ENCODE results near the gene PPP1R11. TPM values are rescaled to one million over a fixed set of nuclear protein-coding genes. Genes with fewer than 3 reads are reported as not detected.

Gene PPP1R11
- polyA plus RNA-seq, 1 donor, result 31.0 TPM

DNA sequence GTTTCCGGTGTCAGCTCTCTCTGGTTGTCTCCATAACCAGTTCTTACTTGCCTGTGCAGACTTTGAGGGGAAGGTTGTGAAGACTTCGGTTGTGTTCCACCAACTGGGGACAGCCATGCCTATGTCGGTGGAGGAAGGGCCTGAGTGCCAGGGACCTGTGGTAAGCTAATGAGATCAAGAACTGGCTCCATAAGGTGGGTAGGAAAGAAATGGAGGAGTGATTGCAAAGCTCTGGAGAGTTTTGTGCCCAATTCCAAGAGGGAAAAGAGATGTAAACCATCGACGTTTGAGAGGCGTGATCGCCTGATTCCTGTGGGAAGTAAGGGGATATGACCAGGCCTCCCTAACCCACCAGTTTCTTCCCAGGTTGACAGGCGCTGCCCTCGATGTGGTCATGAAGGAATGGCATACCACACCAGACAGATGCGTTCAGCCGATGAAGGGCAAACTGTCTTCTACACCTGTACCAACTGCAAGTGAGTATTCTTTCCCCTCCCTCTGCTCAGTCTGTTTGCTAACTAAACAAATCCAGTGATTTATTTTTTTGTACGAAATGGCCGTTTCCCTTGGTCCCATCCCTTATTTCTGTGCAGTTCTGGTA, 5.0 kb upstream of the PPP1R11 start:
- peak; percentile 34 for DNase-seq

DNA sequence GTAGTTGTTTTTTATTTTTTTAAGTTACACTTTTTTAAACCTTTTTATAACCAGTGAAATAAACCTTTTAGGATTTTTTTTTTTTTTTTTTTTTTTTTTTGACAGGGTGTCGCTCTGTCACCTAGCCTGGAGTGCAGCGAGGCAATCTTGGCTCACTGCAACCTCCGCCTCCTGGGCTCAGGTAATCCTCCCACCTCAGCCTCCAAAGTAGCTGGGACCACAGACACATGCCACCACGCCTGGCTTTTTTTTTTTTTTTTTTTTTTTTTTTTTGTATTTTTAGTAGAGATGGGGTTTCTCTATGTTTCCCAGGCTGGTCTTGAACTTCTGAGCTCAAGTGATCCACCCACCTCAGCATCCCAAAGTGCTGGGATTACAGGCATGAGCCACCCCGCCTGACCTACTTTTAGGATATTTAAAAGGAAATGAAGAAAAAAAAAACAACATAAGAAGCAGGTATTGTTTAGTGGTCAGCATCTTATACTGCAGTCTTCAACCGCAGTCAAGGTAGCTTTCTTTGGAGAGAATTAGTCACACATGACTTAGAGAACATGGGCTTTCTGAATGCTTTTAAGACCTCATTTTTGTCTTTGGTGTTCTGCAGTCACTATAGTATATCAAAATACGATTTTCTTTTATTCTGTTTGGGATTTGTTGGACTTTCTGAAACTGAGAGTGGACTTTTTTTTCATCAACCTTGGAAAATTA, 4.4 kb upstream of the PPP1R11 start:
- no peak for DNase-seq

DNA sequence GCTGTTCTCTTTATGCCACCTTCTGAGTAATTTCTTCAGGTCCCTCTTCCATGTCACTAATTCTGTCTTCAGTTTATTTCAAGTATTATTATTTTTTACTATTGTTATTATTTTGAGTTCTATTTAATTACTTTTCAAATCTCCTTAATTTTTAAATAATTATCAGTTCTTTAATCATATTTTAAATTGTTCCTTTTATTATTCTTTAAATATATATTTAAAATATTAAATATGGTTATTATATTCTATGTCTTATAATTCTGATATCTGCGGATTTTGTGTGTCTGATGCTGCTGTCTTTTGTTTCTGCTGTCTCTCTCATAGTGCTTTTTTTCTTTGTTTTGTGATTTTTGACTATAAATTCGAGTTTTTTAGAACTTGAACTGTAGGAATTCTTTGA, 3.7 kb upstream of the PPP1R11 start:
- no peak for DNase-seq

DNA sequence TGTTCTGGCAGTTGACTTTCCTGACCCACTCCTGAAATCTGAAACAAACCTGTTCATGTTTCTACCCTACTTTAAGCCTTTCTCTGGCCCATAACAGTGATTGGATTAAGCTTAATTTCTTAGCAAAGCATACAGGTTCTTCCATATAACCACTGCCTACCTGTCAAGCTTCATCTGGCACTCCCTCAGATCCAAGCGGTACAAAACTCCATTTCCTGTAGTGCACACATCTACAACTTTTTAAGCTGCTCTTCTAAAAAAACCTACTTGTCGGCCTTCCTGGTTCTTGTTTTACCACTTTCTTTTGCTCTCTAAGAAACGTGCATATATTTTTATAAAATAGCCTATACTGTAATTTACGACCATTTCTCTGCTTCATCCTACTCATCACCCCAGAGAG, 916 bp upstream of the PPP1R11 start:
- DNase-seq, result no peak

DNA sequence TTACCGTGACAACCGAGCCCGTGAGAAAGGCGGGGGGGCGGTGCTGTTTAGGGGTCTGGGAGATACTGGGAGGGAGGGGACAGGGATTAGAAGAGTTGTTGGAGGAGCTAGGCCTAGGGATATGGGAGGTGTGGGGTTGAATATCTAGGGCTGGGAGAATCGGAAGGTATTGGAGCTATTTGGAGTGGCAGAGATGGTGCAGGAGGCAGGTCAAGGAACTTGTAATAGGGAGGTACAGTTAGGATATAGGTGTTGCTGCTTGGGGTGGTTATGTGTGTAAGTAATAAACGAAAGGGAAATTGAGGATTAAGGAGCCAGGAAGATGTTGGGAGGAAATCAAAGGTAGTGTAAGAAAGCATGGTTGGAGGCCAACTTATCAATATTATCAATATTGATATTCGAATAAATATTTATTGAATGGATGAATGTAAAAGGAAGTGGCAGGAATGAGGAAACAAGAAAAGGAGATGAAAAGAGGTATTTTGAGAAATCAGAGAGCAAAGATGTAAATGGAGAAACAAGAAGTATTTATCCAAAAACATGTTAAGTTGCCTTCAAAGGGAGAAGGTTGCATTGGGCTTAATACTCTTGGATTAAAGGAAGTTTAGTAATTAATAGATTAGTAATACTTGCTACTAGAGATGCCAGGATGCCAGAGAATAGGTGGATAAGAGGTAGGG, 602 bp downstream of the PPP1R11 start:
- DNase-seq, result no peak

DNA sequence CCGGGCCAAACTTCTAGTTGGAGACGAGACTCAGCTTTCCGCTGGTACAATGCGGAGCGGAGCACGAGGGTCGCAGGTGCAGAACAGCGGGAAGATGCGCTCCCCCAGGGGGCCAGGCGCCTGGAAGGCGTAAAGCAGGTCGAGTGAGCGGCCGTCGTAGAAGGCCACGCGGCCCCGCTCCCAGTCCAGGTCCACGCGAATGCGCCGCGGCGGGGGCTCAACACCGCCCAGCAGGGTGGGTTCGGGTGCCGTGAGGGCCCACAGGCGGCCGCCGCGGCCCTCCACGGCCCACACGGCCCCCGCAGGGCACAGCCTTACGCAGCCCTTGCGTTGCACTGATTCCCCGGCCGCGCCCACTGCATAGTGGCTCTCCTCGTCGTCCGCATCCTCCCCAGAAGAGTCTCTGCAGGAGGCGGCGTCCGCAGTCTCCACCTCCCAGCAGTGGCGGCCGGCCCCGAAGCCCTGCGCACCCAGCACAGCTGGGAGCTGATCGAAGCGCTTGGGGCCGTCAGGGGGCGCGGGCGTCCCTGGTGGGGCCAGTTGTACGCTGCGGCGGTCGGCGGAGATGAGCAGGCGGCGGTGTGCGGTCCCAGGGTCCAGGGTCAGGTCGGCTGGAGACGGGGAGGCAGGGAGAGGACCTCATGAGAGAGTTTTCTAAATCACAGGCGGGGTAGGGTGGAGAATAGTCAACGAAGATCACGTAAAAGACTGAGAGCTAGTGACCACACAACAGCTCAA, 4.3 kb downstream of the PPP1R11 start:
- DNase-seq, result no peak

DNA sequence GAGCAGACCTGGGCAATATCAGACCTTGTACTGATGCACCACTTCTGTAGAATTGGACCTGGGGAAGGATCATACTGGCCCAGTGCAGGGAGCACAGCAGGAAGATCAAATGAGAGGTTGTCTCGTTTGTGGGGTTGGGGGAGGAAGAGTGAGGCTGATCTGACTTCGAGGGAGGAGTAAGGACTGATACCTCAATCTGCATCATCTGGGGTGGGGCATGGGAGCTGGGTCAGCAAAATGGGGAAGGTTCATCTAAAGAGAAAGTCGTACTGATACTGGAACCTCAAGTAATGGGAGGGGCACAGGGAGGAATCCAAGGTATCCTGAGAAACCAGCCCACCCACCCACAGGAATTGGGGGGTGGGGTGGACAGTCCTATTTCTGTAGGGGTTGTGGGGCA, 4.9 kb downstream of the PPP1R11 start:
- no peak for DNase-seq

DNA sequence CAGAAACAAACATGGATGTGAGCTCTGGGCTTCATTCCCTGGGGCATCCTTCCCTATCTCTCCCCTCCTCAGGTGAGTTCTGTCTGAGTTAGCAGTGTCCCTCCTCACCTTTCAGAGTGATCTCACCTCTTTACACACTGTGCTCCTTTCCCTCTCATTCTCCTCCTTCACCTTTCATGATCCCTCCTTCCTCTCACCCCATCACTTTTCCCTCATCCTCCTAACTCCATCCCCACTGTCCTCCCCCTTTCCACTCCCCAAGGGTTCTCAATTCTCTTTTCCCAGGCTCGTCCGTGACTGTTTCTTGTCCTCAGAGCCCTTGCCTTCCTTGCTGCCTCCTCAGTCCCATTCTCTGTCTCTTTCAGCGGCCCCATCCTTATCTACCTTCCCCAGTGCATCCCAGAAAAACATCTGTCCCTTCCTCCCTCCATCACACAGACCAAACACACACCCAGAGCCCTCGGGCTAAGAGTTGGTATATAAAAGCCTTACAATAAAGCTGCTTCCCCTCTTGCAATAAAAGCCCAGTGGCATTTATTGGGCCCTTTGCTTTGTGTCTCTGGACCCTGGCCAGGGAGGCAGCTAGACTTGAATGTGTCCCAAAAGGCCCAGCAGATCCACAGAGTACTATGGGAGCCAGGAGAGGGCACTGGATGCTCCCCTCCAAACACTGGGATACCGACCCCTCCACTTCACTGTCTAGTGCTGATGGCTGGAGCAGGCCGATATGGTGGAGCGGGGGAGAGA, 6.7 kb downstream of the PPP1R11 start:
- DNase-seq, result no peak

DNA sequence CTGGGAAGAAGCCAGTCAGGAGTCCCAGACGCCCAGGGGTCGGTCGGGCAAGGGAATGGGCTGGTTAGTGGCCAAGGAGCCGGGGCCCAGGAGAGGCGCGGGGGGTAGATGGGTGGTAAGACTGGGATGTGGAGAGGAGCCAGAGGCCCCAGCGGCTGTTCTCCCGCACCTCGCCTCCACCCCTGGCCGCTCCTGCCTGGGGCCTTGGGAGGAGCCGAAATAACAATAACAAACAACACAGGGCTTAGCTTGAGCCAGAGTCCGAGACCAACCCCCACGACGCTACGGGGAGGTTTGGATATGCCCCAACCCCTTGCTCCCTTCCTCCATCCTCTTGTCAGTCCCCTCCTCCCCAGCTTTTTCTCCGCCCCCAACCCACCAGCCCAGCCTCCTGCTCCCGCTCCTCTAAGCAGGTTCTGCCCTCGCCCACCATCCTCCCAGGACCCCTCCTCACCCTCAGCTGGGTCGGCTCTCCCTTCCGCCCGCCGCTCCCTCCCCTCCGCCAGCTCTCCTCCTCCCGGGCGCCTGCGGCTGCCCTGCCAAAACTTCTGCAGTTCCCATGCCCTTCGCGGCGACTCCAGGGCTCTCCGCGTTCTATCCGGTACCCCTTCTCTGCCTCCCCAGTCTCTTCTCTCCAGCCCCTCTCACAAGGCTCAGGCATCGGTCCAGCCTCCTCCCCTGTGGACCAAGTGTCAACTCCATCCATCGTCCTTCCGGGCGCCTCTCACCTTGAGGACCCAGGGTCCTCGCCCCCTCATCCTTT, 7.5 kb downstream of the PPP1R11 start:
- DNase-seq, result no peak

DNA sequence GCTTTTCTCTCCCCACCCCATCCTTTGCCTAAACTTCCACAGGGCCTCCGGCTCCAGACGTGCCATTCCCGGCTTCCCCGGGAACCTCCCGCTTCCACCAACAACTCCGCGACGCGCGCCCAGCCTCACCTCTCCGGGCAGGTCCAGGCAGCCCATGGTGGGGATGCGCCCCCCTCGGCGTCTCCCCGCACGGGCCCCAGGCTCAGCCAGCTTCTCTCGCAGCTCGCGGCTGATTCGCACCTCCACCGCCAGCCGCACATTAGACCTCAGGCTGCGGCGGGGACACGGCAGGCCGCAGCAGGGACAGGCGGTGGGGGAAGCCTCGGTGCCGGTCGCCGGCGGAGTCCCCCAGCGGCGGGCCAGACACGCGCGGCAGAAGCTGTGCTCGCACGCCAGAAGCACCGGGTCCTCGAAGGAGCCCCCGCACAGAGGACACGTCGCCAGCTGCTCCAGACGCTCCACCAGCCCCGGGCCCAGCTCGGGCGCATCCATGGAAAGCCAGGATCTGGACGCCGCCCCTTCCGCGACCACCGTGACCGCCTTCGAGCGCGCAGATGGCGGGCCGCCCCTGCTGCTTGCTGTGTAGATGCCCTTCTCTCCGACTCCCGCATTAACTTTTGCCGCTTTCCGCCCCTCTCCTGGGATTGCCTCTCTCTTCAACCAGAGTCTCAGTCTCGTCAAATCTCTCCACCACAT, 8.2 kb downstream of the PPP1R11 start, which contains the start of gene RNF39:
TSS of gene RNF39 (minus strand) at position 676 of the 696 bp plus-strand sequence. CDS start at position 492, 184 bp downstream.
- no peak for DNase-seq

DNA sequence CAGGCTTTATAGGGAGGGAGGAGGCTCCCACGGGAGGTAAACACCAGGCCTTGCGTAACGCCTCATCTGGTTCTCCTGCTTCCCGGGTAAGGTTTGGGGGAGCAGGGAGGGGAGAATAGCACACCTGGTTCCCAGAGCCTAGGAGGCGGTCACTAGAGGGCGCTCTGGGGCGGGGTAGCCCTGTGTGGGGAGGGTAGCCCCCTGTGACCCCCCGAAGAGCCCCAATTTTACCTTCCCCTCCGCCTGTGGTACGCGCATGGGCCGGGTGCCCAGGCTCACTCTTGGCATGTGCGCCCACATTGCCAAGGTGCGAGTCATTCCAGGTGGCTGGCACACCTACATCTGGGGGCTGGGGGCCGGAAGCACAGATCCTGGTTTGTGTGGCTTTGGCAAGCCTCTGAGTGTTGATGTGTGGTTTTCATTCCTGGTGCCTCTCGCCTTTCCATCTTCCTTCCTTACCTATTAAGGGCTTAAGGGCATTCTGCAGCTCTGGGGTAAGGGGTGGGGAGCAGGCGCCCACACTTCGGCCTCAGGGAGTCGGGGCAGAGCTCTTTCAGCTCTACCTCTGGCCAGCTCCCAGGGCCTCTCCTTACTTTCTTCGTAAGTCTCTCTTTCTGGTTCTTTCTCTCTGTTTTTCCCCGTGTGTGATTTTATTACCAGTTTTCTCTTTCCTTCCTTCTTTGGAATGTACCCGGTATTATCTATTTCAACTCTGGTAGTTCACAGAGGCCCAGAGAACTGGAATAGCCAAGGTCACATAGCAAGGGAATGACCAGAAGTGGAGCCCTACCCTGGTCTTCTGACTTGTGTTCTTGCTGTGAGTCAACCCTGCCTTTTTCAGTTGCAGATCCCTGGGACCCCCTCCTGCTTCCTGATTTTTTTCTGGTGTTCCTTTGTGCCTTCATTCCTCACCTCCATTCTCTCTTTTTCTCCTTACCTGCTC, 9.1 kb downstream of the PPP1R11 start:
- no peak for DNase-seq

DNA sequence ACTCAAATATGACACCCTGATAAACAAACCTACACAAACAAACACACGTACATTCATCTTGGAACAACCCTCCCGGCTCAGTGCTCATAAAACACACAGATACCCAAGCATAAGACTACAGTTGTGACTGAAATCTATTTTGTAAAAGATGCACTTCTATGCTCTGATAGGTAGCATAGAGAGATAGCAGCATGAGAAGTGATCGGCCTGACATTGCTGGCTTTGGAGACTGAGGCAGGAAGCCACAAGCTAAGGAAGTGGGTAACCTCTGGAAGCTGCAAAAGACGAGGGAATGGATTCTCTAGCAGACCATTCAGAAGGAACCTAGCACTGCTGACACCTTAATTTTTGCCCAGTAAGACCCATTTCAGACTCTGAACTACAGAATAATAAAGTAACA, 10.2 kb downstream of the PPP1R11 start:
- DNase-seq, result no peak

DNA sequence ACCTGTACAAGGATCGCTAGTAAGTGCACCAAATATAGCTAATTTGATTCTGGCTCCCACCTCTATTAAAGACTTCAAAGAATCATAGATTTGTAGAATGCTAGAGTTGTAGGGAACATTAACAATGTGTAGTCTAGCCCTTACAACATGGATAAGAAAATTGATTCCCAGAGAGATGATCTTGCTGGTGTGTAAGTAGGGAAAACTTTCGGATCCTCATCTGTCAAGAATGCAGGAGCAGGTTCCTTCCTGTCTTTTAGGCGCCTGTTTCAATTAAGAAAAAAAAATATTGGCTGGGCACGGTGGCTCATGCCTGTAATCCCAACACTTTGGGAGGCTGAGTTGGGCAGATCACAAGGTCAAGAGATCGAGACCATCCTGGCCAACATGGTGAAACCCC, 20.9 kb downstream of the PPP1R11 start:
- DNase-seq, result no peak

DNA sequence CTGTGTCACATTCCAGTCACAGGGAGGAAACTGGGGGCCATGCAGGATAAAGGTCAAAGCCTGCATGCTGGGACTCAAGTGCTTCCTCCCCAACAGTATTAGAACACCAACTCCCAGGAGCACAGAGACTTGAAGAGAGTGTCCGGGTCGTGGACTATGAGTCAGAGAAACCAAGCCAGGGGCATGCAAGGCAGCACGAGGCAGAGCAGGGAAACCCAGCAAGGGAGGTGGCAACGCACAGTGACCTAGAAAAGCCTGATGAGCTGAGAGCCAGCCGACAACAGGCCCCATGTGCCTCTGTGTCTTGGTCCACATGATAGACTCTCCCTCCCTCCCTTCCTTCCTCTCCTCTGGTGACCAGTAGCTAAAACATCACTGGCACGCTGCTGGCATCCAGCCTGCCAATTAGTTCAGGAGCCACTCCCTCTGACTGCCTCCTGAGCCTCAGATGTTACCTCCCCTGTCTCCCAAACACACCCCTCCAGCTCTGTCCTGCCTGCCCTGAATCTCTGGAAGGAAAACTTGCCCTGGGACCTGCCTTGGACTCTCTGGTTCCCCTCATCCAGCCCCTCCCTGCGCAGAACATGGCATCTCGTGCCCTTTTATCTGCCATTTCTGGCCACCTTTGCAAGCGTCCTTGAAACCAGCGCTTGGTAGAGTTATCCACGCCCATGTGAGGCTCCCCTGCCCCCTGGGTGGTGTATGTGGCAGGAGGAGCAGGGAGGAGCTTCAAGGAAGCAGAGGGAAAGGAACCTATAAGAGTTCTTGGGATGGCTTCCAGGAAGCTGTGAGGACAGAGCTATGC, 24.8 kb downstream of the PPP1R11 start:
- DNase-seq, result no peak

DNA sequence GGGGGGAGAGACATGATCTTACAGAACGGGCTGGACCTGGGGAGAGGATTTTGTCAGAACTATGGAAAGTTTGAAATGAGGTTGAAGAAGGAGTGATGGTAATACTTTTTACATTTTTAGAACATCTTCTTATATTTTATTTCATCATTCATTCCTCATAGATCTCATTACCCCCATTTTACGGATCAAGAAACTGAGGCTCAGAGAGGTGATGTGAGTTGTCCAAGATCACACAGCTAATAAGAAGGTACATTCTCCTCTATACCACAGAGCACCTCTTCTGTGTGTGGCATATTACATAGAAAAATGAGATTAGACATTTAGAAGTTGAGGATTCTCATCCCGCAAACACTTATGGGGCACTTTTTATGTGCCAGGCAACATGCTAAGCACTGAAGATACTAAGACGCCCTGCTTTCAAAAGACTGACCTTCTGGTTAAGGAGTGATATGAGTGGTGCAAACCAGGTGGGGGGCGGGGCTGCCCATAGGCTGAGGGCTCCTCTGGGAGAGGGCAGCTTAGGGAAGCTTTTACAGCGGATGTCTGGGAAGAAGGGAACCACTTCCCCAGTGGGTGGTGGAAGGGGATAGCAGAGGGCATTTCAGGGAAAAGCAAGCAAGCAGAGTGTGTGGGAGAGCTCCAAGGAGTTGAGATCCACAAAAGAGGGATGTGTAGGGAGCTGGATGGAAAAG, 26.0 kb downstream of the PPP1R11 start:
- DNase-seq, result no peak

DNA sequence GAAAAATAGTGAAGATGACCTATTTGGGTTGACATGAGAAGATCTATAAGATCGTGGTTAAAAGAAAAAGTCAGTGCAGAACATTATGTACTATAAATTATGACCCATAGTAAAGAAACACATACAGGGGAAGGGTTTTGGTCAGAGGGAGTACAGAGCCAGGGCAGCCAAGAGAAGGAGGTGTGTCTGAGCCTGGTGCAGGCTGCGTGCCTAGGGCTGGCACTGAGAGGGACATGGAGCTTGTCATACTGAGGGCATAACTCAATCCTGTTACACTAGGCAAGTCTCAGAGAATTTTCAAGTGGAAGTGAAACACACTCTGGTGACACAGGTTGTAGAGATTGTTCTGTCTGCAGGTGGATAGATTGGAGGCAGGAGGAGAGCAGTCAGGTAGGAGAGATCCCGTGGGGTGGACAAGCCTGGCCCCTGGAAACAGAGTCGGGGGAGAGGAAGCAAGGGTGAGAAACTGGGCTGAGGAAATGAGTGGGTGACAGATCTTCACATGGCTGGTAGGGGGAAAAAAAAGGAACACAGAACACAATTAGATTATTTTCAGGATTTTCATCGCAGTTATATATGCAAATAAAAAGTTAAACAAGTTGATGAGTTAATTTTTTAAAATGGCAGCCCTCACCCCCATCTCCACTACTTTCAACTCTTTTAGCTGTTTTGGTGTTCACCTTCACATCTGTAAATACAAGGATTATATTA, 27.1 kb downstream of the PPP1R11 start:
- DNase-seq, result no peak

DNA sequence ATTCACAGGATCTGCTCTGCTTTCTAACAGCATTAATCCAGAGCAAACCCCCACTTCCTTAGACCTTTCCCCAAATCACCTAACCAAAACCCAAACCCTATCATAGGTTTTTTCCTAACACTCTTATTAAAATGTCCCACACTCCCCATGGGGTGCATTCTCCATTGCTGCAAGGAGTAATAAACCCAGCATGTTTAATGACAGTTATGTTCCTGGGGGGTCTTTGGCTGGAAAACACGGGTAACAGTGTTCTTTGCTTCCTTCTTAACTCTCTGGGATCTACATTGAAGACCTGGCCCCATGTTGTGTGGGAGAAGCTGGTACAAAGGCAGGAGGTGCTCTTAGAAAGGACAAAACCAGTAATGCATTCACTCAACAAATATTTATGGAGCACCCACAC, 29.8 kb downstream of the PPP1R11 start:
- no peak for DNase-seq
